HTERT RPE-1 (cell line): ENCODE data around the gene CFAP20.
"Not testable (repeated sequence)": the region's sequence is repeated elsewhere in the genome, so short reads cannot be mapped to it uniquely, and the experiment has no call there.

Experiments
- in situ Hi-C: fragments of 300-500 bp; cut with MboI; formaldehyde crosslinking; loops from 4 replicates; pipeline ENCODE4 v1.14.3; 2020; ENCODE audit warnings: low sequenced_read_pairs

Gene CFAP20

DNA sequence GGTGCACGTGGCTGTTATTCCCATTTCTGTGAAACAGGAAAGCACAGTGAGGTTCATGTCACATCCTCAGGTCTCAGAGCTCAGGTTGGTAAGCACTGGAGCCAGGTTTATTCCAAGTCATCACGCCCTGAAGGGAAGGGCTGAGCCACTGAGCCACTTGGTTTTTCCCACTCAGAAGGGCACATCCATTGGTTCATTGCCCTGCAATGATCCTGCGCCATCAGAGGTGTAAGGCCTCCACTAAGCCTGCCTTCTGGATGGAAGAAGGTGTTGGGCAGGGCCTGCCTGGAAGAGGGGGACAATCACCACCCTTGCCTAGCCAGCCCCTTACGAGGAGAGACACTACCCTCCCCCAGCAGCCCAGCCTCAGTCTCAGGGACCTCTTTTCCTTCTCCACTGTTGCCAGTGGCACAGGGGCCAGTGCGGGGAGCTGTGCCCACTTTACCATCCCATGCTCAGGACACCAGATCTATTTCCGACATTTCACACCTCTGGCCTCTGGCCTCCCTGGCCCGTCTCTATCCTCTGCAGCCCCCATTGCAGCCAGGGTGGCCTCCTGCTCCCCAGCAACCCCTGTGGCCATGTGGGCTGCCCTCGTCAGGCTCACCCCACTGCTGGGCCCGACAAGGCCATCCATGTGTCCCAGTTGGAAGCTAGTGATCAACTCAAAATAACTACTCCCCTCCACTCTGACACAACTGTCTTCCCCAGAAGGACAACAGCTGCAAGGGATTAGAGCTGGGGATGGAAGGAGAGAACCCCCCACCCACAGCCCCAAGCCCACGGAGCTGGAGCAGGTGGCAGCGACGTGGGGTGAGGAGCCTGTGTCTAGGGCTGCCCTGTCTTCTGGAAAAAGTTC lies 29.9 kb downstream of the CFAP20 start:
- in situ Hi-C loops = no loop called here

GRCh38 chr16:58098207-58099096 lies 30.7 kb downstream of the CFAP20 start:
- in situ Hi-C loops = no loop called here

DNA sequence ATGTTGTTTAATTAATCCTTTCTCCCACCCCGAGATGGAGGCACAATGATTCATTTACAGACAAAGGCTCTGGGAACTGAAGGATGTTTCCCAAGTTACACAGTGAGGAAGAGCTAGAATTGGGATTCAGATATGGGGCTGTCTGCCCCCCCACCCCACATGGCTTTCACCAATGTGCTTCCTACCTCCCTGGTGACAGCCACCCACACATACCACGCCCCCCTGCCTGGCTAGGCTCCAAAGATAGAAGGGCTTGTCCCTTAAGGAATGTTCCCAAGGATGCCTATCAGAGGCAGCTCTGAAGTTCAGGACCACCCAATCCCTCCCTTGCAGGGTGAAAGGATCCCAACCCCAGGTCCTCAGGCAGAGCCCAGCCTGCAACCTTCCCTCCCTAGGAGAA lies 32.9 kb downstream of the CFAP20 start:
- in situ Hi-C loops = no loop called here

- in situ Hi-C loops = not testable (repeated sequence)
Observed at GRCh38 chr16:58095575-58095960, 33.6 kb downstream of the CFAP20 start.

- in situ Hi-C loops = no loop called here
Observed at GRCh38 chr16:58094791-58095574, 34.2 kb downstream of the CFAP20 start.

DNA sequence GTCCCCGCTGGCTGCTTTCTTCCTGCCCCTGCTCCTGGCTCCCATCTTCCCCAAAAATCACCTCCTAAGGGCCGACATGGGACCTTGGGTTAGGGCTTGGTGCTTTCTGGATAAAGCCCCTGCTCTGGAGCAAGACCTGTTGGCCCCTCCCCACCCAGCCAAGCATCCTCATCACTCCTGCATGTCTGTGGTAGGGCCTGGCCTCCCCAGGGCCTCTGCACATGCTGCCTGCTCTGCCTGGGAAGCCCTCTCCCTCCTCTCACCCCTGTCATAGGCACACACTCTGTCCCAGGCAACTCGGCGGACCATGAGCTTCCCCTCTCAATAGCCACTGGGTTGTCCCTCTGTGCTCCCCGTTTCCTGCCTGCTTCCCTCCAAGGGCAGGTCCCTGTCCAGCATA lies 35.2 kb downstream of the CFAP20 start:
- in situ Hi-C loops = no loop called here

DNA sequence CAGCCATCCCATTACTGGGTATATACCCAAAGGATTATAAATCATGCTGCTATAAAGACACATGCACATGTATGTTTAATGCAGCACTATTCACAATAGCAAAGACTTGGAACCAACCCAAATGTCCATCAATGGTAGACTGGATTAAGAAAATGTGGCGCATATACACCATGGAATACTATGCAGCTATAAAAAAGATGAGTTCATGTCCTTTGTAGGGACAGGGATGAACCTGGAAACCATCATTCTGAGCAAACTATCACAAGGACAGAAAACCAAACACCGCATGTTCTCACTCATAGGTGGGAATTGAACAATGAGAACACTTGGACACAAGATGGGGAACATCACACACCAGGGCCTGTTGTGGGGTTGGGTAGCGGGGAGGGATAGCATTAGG lies 38.8 kb downstream of the CFAP20 start:
- in situ Hi-C loops = not testable (repeated sequence)

GRCh38 chr16:58088091-58088490 lies 41.1 kb downstream of the CFAP20 start:
- in situ Hi-C loops = no loop called here

DNA sequence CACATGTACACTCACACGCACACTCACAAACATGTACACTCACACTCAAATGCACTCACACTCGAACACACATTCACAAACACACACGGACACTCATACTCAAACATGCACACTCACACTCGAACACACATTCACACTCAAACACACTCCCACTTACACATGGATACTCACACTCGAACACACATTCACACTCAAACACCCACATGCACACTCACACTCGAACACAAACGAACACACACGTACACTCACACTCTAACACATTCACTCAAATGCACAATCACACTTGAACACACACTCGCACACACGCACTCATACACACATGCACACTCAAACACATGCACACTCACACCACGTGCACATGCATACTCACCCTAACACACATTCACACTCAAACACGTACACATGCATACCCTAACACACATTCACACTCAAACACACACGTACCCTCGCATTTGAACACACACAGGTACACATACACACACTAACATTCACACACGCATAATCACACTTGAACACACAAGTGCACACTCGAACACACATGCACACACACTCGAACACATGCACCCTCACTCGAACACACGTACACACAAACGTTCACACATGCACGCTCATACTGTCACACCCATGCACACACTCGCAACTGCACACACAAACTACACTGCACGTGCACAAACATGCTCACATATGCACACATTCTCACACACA lies 41.8 kb downstream of the CFAP20 start:
- in situ Hi-C loops = no loop called here

GRCh38 chr16:58086381-58087208 lies 42.6 kb downstream of the CFAP20 start:
- in situ Hi-C loops = no loop called here

DNA sequence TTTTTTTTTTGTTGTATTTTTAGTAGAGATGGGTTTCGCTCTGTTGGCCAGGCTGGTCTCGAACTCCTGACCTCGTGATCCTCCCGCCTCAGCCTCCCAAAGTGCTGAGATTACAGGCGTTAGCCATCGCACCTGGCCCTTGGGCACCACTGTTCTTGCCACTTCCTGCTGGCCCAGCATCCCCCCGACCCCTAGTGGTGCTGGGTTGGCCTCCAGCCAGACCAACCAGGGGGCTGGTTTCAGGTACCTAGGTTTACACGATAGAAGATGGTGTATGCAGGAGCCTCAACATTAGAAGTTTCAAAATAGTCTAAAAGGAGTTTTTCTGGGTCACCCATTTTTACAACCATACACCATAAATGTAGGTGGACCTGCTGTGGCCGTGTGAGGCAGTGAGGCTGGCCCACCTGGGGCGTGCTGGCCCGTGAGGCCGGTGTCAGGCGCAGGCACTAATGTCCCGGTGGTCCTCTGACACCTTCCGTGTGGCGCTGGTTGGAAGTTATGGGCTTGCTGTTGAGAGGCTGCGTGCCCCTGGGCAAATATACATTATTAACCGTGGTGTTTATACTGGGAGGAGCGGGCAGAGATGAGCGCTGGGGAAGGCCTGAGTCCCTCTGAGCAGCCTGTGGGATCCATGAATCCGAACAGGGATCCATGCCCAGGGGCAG lies 43.5 kb downstream of the CFAP20 start:
- in situ Hi-C loops = no loop called here

GRCh38 chr16:58085171-58085570 lies 44.0 kb downstream of the CFAP20 start:
- in situ Hi-C loops = no loop called here

GRCh38 chr16:58084635-58085034 lies 44.5 kb downstream of the CFAP20 start:
- in situ Hi-C loops = no loop called here

DNA sequence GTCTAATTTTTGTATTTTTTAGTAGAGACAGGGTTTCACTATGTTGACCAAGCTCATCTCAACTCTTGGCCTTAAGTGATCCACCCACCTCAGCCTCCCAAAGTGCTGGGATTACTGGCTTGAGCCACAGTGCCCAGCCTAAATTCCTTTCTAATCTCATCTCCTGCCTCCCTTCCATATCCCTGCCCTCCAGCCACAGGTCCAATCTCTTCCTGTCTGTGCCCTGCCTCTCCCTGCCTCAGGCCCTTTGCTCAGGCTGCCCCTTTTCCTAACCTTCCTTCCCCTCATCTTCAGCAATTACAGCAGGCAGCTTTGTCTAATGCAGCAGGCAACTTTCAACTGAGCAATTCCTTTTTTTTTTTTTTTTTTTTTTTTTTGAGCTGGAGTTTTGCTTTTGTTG lies 46.8 kb downstream of the CFAP20 start:
- in situ Hi-C loops = no loop called here

- in situ Hi-C loops = not testable (repeated sequence)
Observed at GRCh38 chr16:58080657-58081056, 48.5 kb downstream of the CFAP20 start.

DNA sequence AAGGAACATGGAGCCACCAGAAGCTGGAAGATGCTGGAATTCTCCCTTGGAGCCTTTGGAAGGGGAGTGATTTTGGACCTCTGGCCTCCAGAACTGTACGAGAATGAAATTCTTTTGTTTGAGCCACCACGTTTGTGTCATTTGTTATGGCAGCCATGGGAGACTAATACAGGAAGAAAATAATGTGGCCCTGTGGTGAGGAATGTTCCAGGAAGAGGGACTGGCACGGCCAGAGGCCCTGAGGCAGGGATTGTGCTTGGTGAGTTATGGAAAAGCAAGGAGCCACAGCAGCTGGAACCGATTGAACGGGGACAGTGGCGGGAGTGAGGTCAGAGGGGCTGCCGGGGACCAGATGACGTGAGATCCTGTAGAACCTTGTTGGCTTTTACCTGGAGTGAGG lies 51.4 kb downstream of the CFAP20 start:
- in situ Hi-C loops = no loop called here

DNA sequence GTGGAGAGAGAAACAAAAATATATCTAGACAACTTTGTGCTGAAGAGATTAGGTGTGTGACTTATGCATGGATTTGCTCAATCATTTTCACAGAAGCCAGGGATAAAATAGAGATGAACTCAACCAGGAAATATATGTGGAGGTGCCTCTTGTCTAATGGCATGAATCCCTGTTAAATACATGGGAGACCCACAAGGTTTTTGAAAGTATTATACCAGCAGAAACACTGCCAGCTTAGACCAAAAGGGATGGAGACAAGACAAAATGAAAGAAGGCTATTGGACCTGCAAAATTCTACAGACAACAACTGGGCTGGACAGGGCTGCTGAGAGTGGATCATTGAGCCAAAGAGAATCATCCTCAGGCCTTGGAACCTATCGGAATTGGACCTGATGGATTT lies 52.7 kb downstream of the CFAP20 start:
- in situ Hi-C loops = no loop called here

GRCh38 chr16:58074657-58075056 lies 54.5 kb downstream of the CFAP20 start:
- in situ Hi-C loops = no loop called here

GRCh38 chr16:58073086-58073485 lies 56.1 kb downstream of the CFAP20 start:
- in situ Hi-C loops = not testable (repeated sequence)
